Activated CD4-positive, alpha-beta T cell treated with anti-CD3 and anti-CD28 coated beads, Interleukin-2, amount 10 ng/mL, durations not matched to agents 24 days and 14 days (primary cell): Measurements from ENCODE around the gene MEGF11. TPM values are rescaled to one million over a fixed set of nuclear protein-coding genes. Genes with fewer than 3 reads are reported as not detected.

ENCODE experiments used
- DNase-seq: peaks from one replicate; pipeline ENCODE4 v3.0.0; 2022
- H3K27ac Mint-ChIP-seq: one replicate; pipeline ENCODE4 v1.8.0; 2022; ENCODE audit warnings: mild to moderate bottlenecking, mixed read lengths
- H3K27me3 Mint-ChIP-seq: one replicate; pipeline ENCODE4 v1.8.0; 2022; ENCODE audit warnings: mixed read lengths
- H3K36me3 Mint-ChIP-seq: one replicate; pipeline ENCODE4 v1.8.0; 2022; ENCODE audit warnings: low read depth, mild to moderate bottlenecking, mixed read lengths
- H3K4me1 Mint-ChIP-seq: one replicate; pipeline ENCODE4 v1.8.0; 2021; ENCODE audit warnings: mixed read lengths
- H3K4me3 Mint-ChIP-seq: one replicate; pipeline ENCODE4 v1.8.0; 2022; ENCODE audit warnings: mild to moderate bottlenecking, moderate library complexity, mixed read lengths
- H3K9me3 Mint-ChIP-seq: one replicate; pipeline ENCODE4 v1.8.0; 2021; ENCODE audit warnings: mixed read lengths
- intact Hi-C: fragments of 100-400 bp; cut with micrococcal nuclease; formaldehyde crosslinking; loops from one replicate; pipeline ENCODE4 v1.15.1; 2023
- total RNA-seq: library from RNA; stranded (reverse); gene quantifications from 2 replicates; pipeline ENCODE4 v1.2.3, GENCODE V29; 2022

Gene MEGF11
- total RNA-seq, 1 donor from 2014 or later, result not detected

GRCh38 chr15:66240240-66240794 is 13.2 kb downstream of the MEGF11 start:
- H3K27ac Mint-ChIP-seq, result no peak overlapping the region
- no peaks in the 10 kb centered on the region for H3K36me3 Mint-ChIP-seq
- intact Hi-C loops, result no loop called here
- H3K27me3 Mint-ChIP-seq, result peaks cover 26% of the 10 kb centered on the region
- no peak overlapping the region for H3K4me3 Mint-ChIP-seq
- no peaks in the 10 kb centered on the region for H3K9me3 Mint-ChIP-seq
- no peaks in the 10 kb centered on the region for H3K4me1 Mint-ChIP-seq
- no peak for DNase-seq

GRCh38 chr15:66239514-66239913 is 14.0 kb downstream of the MEGF11 start:
- Mint-ChIP-seq H3K27ac (no peak overlapping the region), H3K27me3 (peaks cover 21% of the 10 kb centered on the region), H3K36me3 (no peaks in the 10 kb centered on the region), H3K4me3 (no peak overlapping the region), H3K9me3 (no peaks in the 10 kb centered on the region), H3K4me1 (no peaks in the 10 kb centered on the region)
- intact Hi-C loops, result no loop called here
- DNase-seq, result no peak

- no peak overlapping the region for H3K27ac Mint-ChIP-seq
- no peaks in the 10 kb centered on the region for H3K36me3 Mint-ChIP-seq
- peaks cover 17% of the 10 kb centered on the region for H3K27me3 Mint-ChIP-seq
These were observed 15.2 kb downstream of the MEGF11 start for GRCh38 chr15:66238318-66238717.

GRCh38 chr15:66237513-66238235 is 15.9 kb downstream of the MEGF11 start:
- H3K27me3 Mint-ChIP-seq, result peaks cover 14% of the 10 kb centered on the region
- no peaks in the 10 kb centered on the region for H3K4me1 Mint-ChIP-seq
- no peaks in the 10 kb centered on the region for H3K36me3 Mint-ChIP-seq
- no peak overlapping the region for H3K4me3 Mint-ChIP-seq
- H3K9me3 Mint-ChIP-seq, result no peaks in the 10 kb centered on the region
- no peak for DNase-seq
- intact Hi-C loops, result no loop called here
- H3K27ac Mint-ChIP-seq, result no peak overlapping the region

More at GRCh38 chr15:66238318-66238717, 15.2 kb downstream of the MEGF11 start:
- intact Hi-C loops, result no loop called here
- Mint-ChIP-seq H3K9me3 (no peaks in the 10 kb centered on the region), H3K4me3 (no peak overlapping the region), H3K4me1 (no peaks in the 10 kb centered on the region)
- DNase-seq, result no peak

GRCh38 chr15:66236806-66237375 is 16.7 kb downstream of the MEGF11 start:
- H3K27me3 Mint-ChIP-seq, result peaks cover 14% of the 10 kb centered on the region
- no peak for DNase-seq
- H3K36me3 Mint-ChIP-seq, result no peaks in the 10 kb centered on the region
- H3K4me1 Mint-ChIP-seq, result no peaks in the 10 kb centered on the region
- intact Hi-C loops, result no loop called here
- H3K27ac Mint-ChIP-seq, result no peak overlapping the region
- H3K4me3 Mint-ChIP-seq, result no peak overlapping the region
- H3K9me3 Mint-ChIP-seq, result no peaks in the 10 kb centered on the region

GRCh38 chr15:66235866-66236265 is 17.7 kb downstream of the MEGF11 start:
- Mint-ChIP-seq H3K36me3 (no peaks in the 10 kb centered on the region), H3K27ac (no peak overlapping the region), H3K27me3 (peaks cover 12% of the 10 kb centered on the region), H3K9me3 (no peaks in the 10 kb centered on the region), H3K4me1 (no peaks in the 10 kb centered on the region), H3K4me3 (no peak overlapping the region)
- DNase-seq, result no peak
- intact Hi-C loops, result no loop called here

GRCh38 chr15:66234798-66235197 is 18.8 kb downstream of the MEGF11 start:
- H3K36me3 Mint-ChIP-seq, result no peaks in the 10 kb centered on the region
- intact Hi-C loops, result no loop called here
- no peak overlapping the region for H3K27ac Mint-ChIP-seq
- H3K9me3 Mint-ChIP-seq, result no peaks in the 10 kb centered on the region
- H3K4me1 Mint-ChIP-seq, result no peaks in the 10 kb centered on the region
- no peak overlapping the region for H3K4me3 Mint-ChIP-seq
- peaks cover 12% of the 10 kb centered on the region for H3K27me3 Mint-ChIP-seq
- DNase-seq, result no peak

- H3K9me3 Mint-ChIP-seq, result no peaks in the 10 kb centered on the region
- H3K4me3 Mint-ChIP-seq, result no peak overlapping the region
- H3K27me3 Mint-ChIP-seq, result peaks cover 11% of the 10 kb centered on the region
- H3K27ac Mint-ChIP-seq, result no peak overlapping the region
- intact Hi-C loops, result no loop called here
- H3K36me3 Mint-ChIP-seq, result no peaks in the 10 kb centered on the region
- no peak for DNase-seq
- no peaks in the 10 kb centered on the region for H3K4me1 Mint-ChIP-seq
These were observed 19.8 kb downstream of the MEGF11 start for GRCh38 chr15:66233487-66234415.

GRCh38 chr15:66232267-66232625 is 21.3 kb downstream of the MEGF11 start:
- no peak overlapping the region for H3K27ac Mint-ChIP-seq
- H3K4me3 Mint-ChIP-seq, result no peak overlapping the region
- peaks cover 9% of the 10 kb centered on the region for H3K27me3 Mint-ChIP-seq
- no peaks in the 10 kb centered on the region for H3K4me1 Mint-ChIP-seq
- intact Hi-C loops, result no loop called here
- no peak for DNase-seq
- no peaks in the 10 kb centered on the region for H3K9me3 Mint-ChIP-seq
- H3K36me3 Mint-ChIP-seq, result no peaks in the 10 kb centered on the region

- Mint-ChIP-seq H3K4me1 (no peaks in the 10 kb centered on the region), H3K27ac (no peak overlapping the region), H3K27me3 (peaks cover 6% of the 10 kb centered on the region), H3K4me3 (no peak overlapping the region), H3K36me3 (no peaks in the 10 kb centered on the region), H3K9me3 (no peaks in the 10 kb centered on the region)
- intact Hi-C loops, result no loop called here
- DNase-seq, result no peak
These were observed 21.9 kb downstream of the MEGF11 start for GRCh38 chr15:66231394-66232266.

- intact Hi-C loops, result no loop called here
- Mint-ChIP-seq H3K4me1 (no peaks in the 10 kb centered on the region), H3K36me3 (no peaks in the 10 kb centered on the region), H3K27me3 (peaks cover 3% of the 10 kb centered on the region), H3K4me3 (no peak overlapping the region), H3K9me3 (no peaks in the 10 kb centered on the region), H3K27ac (no peak overlapping the region)
- DNase-seq, result no peak
These were observed 23.6 kb downstream of the MEGF11 start for GRCh38 chr15:66229790-66230465.

- Mint-ChIP-seq H3K36me3 (no peaks in the 10 kb centered on the region), H3K27ac (no peak overlapping the region), H3K9me3 (no peaks in the 10 kb centered on the region), H3K4me1 (no peaks in the 10 kb centered on the region), H3K4me3 (no peak overlapping the region), H3K27me3 (peaks cover 3% of the 10 kb centered on the region)
- no peak for DNase-seq
- intact Hi-C loops, result no loop called here
These were observed 24.5 kb downstream of the MEGF11 start for GRCh38 chr15:66228807-66229735.
